Activated CD4-positive, alpha-beta T cell treated with anti-CD3 and anti-CD28 coated beads for 48 hours (primary cell): Measurements from ENCODE around the gene SPDYE3.
"Not testable (repeated sequence)": the region's sequence is repeated elsewhere in the genome, so short reads cannot be mapped to it uniquely, and the experiment has no call there.

ENCODE experiments used
- DNase-seq: peaks from one replicate; pipeline ENCODE4 v3.0.0-alpha.2; 2020

The SPDYE3 gene

GRCh38 chr7:100288258-100288657 lies 19.2 kb upstream of the SPDYE3 start:
- DNase-seq = not testable (repeated sequence)

GRCh38 chr7:100292162-100292561 lies 15.3 kb upstream of the SPDYE3 start:
- not testable (repeated sequence) for DNase-seq

DNA sequence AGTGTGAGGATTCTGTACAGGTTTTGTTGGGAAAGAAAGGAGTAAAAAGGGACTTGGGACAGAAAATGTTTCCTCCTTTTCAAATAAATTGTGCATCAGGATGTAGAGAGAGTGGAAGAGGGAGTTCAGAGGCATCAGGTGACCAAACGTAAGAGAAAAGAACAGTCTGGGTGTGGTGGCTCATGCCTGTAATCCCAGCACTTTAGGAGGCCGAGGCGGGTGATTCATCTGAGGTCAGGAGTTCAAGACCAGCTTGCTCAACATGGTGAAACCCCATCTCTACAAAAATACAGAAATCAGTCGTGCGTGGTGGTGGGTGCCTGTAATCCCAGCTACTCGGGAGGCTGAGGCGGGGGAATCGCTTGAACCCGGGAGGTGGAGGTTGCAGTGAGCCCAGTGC lies 12.2 kb upstream of the SPDYE3 start:
- DNase-seq = peak; percentile 51

GRCh38 chr7:100297852-100298631 lies 9.5 kb upstream of the SPDYE3 start:
- not testable (repeated sequence) for DNase-seq

DNA sequence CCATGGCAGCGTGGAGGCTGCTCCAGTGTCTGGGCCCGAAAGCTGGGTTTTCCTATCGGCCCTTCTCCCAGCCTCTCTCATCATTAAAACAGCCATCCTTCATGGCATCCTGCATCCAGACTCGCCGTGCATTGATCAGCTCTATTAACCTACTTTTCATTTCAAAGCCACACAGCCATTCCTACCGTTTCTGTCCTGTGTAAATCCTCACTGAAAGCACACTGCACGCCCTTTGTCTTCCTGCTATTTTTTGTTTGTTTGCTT lies 8.9 kb upstream of the SPDYE3 start:
- DNase-seq = not testable (repeated sequence)

DNA sequence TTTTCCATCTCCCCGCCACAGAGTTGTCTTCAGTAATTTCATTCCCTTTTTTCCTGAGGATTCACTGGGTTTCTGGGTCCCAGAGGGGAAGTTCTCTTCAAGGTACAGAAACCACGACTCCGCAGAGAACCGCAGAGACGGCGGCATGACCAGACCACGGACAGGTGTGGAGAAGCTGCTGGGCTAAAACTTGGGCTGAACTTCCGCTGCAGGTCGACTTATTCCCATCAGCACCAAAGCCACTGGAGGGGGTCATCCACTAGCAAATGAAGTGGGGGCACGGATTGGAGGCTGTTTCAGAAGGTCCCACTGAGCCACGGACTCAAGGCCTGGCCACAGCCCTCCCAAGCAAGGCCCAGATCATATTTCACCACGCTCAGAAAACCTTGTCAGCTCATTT lies 3.0 kb upstream of the SPDYE3 start:
- DNase-seq = not testable (repeated sequence)

DNA sequence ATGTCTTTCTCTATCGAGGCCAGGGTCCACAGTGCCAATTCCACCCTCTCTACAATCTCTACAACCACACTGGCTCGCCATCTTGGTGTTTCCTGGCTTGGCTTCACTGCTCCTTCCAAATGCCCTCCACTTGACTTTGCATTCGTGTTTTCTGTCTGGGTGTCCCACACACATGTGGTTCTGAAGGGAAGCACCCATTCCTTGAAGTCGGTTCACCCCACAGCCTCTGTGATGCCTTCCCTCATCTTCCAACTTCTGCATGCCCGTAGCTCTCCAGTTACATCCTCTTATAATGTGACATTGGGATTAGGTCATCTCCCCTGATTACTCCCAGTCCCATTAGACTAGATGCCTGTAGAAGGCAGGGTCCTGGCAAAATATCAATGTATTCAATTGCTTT lies 10.8 kb downstream of the SPDYE3 start:
- not testable (repeated sequence) for DNase-seq

DNA sequence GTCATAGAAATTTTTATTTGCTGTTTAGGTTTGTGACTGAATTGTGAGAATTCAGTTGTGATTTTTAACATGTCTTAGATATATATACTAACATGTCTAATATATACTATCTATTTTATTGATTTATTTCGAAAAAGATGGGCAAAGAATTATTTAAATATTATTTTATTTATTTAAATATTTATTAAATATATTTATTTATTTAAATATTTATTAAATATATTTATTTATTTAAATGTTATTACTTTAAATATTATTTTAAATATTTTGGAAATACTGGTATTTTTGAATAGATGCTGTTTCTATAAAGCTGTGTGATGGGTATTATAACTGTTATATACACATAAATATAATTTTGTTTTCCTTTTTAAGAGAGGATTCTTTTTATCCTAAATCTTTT lies 14.1 kb downstream of the SPDYE3 start:
- DNase-seq = not testable (repeated sequence)

GRCh38 chr7:100324194-100324593 lies 16.7 kb downstream of the SPDYE3 start:
- DNase-seq = not testable (repeated sequence)

GRCh38 chr7:100325671-100326070 lies 18.2 kb downstream of the SPDYE3 start:
- DNase-seq = not testable (repeated sequence)

DNA sequence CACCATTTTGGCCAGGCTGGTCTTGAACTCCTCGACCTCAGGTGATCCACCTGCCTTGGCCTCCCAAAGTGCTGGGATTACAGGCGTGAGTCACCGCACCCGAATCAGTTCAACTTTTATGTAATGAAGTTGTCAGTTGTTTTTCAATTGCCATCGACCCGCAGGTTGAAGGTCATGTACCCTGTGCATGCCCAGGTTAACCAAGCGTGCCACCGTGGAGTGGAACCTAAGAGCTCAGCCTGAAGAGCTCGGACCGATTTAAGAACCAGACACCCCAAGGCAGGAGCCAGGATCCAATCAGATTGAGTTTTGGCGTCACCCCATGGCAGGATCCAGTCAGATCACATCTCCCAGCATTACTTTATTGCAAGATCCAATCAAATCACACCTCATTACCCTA lies 19.4 kb downstream of the SPDYE3 start:
- DNase-seq = not testable (repeated sequence)

GRCh38 chr7:100335566-100336466 lies 28.3 kb downstream of the SPDYE3 start:
- DNase-seq = peak; percentile 89

DNA sequence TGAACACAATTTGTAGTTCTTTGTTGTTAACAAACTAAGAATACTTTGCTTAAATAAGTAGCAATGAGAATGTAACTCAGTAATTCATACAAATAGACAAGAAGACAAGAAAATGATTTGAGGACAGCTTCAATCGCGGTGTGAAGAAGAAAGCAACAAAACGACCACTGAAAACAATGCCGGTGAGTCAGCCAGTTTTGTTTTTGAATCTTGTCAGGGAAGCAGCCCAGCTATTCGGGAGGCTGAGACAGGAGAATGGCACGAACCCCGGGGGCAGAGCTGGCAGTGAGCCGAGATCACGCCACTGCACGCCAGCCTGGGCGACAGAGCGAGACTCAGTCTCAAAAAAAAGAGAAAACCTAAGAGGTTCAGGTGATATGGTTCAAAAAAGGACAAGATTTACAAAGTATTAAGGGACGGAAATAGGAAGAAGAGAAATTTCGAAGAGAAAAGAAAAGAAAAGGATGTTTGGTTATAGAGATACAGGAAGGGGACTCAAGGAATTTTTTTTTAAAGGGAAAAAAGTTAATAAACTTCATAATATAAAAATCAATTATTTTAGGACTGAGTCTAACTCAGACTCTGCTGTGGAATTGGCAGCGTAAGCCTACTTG lies 30.7 kb downstream of the SPDYE3 start:
- DNase-seq = not testable (repeated sequence)

- DNase-seq = not testable (repeated sequence)
Measured at GRCh38 chr7:100341286-100341685, 33.8 kb downstream of the SPDYE3 start.

GRCh38 chr7:100342765-100343164 lies 35.3 kb downstream of the SPDYE3 start:
- DNase-seq = no peak

GRCh38 chr7:100344124-100344559 lies 36.6 kb downstream of the SPDYE3 start:
- DNase-seq = not testable (repeated sequence)

DNA sequence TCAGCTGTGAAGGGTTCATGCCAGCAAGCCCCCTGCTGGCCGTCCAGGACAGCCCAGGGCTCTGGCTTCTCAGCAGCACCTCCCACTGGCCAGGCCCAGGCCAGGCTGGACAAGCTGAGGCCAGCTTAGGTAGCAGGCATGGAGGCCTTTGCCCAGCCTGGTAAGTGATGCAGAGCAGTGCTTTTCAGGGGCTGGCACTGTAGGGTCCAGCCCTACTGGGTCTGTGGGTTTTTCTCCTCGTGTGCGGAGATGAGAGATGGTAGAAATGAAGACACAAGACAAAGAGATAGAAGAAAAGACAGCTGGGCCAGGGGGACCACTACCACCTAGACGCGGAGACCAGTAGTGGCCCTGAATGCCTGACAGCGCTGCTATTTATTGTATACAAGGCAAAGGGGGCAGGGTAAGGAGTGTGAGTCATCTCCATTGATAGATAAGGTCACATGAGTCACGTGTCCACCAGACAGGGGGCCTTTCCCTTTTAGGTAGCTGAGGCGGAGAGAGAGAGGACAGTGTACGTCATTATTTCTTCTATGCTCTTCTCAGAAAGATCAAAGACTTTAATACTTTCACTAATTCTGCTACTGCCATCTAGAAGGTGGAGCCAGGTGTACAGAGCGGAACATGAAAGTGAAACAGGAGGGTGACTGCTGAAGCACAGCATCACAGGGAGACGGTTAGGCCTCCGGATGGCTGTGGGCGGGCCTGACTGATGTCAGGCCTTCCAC lies 37.2 kb downstream of the SPDYE3 start:
- peak; percentile 84 for DNase-seq

GRCh38 chr7:100345288-100345672 lies 37.8 kb downstream of the SPDYE3 start:
- DNase-seq = peak; percentile 78

- DNase-seq = no peak
Measured at GRCh38 chr7:100346921-100347320, 39.4 kb downstream of the SPDYE3 start.

DNA sequence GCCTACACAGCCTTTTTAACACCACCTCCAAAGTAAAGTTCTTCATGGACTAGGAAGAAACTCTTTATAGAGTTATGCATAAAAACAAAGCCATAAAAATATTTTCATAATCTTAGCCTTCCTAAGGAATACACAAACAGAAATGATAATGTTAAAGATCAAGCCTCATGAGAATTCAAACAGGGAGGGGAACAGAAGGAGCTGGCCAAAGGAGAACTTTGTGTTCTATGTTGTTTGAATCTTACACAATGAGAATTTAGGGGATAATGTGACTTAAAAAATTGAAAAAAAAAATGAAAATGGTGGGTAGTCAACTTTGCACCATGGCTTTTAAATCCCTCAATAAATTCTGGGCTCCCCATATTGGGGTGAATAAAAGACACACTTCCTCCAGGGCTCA lies 41.3 kb downstream of the SPDYE3 start:
- no peak for DNase-seq

DNA sequence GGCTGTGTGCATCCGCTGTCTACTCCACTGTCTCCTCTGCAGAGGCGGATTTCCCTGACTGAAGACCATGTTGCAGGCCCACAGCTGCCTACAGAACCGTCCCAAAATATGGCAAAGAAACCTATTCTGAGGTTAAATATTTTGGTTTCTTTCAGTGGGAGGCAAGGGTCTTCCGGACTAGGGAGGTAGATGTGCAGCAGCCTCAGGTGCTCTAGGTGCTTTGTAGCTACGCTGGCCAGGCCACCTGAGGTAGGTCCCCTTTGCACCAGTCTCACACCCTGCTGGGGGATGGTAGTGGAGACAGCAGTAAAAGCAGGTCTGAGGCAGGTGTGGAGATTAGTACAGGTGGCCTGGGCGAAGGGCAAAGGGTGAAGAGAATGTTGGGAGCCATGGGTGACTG lies 42.3 kb downstream of the SPDYE3 start:
- no peak for DNase-seq

DNA sequence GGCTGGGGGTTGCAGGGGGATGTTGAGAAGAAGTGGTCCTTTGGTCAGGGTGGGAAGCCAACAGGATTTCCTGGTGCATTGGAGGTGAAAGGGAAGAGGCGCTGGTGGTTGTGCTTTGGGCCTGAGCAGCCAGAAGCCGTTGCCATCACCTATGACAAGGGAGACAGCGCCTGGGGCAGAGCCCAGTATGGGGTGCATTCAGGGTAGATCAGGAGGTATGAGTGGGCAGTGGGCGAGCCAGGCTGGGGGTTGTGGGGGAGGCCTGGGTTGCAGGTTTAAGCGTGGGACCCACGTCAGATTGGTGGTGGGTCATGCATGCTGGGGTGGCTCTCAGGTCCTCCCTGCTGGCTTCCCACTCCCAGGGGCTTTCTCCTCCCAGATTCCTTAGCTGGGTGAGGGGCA lies 44.2 kb downstream of the SPDYE3 start:
- no peak for DNase-seq

DNA sequence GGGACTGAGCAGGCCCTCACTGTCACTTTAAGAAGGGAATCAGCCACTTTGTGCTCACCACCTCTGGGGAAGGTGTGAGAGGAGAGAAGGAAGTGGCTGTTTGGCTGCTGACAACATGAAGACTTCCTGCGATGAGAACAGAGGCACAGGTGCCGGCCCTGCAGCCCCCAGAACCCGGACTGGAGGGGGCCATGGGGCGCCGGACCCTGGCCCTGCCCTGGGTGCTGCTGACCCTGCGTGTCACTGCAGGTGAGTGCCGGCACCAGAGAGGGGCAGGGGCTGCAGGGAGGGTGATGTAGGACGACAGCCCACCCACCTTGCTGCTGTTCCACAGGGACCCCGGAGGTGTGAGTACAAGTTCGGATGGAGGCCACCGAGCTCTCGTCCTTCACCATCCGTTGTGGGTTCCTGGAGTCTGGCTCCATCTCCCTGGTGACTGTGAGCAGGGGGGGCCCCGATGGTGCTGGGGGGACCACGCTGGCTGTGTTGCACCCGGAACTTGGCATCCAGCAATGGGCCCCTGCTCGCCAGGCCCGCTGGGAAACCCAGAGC lies 44.8 kb downstream of the SPDYE3 start:
- not testable (repeated sequence) for DNase-seq
